ENCODE results near the gene UXS1.
"Not testable (repeated sequence)": the region's sequence is repeated elsewhere in the genome, so short reads cannot be mapped to it uniquely, and the experiment has no call there.

UXS1 gene

GRCh38 chr2:106137731-106138521 lies 56.2 kb downstream of the UXS1 start:
- DNase-seq (ENCODE audit: low read depth in 2 of 3, low spot score in 2 of 3): no peak

- DNase-seq (ENCODE audit: low read depth in 2 of 3, low spot score in 2 of 3): not testable (repeated sequence)
Measured at GRCh38 chr2:106131192-106131591, 62.9 kb downstream of the UXS1 start.

- no peak for DNase-seq (ENCODE audit: low read depth in 2 of 3, low spot score in 2 of 3)
Measured at GRCh38 chr2:106130251-106130998, 63.7 kb downstream of the UXS1 start.

GRCh38 chr2:106129592-106129991 lies 64.5 kb downstream of the UXS1 start:
- DNase-seq (ENCODE audit: low read depth in 2 of 3, low spot score in 2 of 3): no peak

GRCh38 chr2:106129150-106129549 lies 65.0 kb downstream of the UXS1 start:
- DNase-seq (ENCODE audit: low read depth in 2 of 3, low spot score in 2 of 3): no peak

- DNase-seq (ENCODE audit: low read depth in 2 of 3, low spot score in 2 of 3): no peak
Measured at GRCh38 chr2:106127776-106128268, 66.3 kb downstream of the UXS1 start.

GRCh38 chr2:106127282-106127771 lies 66.8 kb downstream of the UXS1 start:
- no peak for DNase-seq (ENCODE audit: low read depth in 2 of 3, low spot score in 2 of 3)

GRCh38 chr2:106126705-106127281 lies 67.3 kb downstream of the UXS1 start:
- DNase-seq (ENCODE audit: low read depth in 2 of 3, low spot score in 2 of 3): no peak

- DNase-seq (ENCODE audit: low read depth in 2 of 3, low spot score in 2 of 3): no peak
Measured at GRCh38 chr2:106126295-106126694, 67.8 kb downstream of the UXS1 start.

GRCh38 chr2:106124905-106125549 lies 69.1 kb downstream of the UXS1 start:
- DNase-seq (ENCODE audit: low read depth in 2 of 3, low spot score in 2 of 3): no peak

GRCh38 chr2:106124106-106124756 lies 69.9 kb downstream of the UXS1 start:
- no peak for DNase-seq (ENCODE audit: low read depth in 2 of 3, low spot score in 2 of 3)

- DNase-seq (ENCODE audit: low read depth in 2 of 3, low spot score in 2 of 3): no peak
Measured at GRCh38 chr2:106122157-106122556, 71.9 kb downstream of the UXS1 start.

GRCh38 chr2:106120432-106120831 lies 73.7 kb downstream of the UXS1 start:
- no peak for DNase-seq (ENCODE audit: low read depth in 2 of 3, low spot score in 2 of 3)

- DNase-seq (ENCODE audit: low read depth in 2 of 3, low spot score in 2 of 3): no peak
Measured at GRCh38 chr2:106119074-106119473, 75.0 kb downstream of the UXS1 start.

- no peak for DNase-seq (ENCODE audit: low read depth in 2 of 3, low spot score in 2 of 3)
Measured at GRCh38 chr2:106117882-106118684, 76.0 kb downstream of the UXS1 start.

GRCh38 chr2:106117347-106117746 lies 76.8 kb downstream of the UXS1 start:
- no peak for DNase-seq (ENCODE audit: low read depth in 2 of 3, low spot score in 2 of 3)

GRCh38 chr2:106116248-106116647 lies 77.9 kb downstream of the UXS1 start:
- no peak for DNase-seq (ENCODE audit: low read depth in 2 of 3, low spot score in 2 of 3)

GRCh38 chr2:106115665-106116064 lies 78.4 kb downstream of the UXS1 start:
- DNase-seq (ENCODE audit: low read depth in 2 of 3, low spot score in 2 of 3): no peak

- DNase-seq (ENCODE audit: low read depth in 2 of 3, low spot score in 2 of 3): no peak
Measured at GRCh38 chr2:106115250-106115649, 78.9 kb downstream of the UXS1 start.

- DNase-seq (ENCODE audit: low read depth in 2 of 3, low spot score in 2 of 3): no peak
Measured at GRCh38 chr2:106114166-106114565, 79.9 kb downstream of the UXS1 start.
